ENCODE results near the gene SCMH1.

The SCMH1 gene

DNA sequence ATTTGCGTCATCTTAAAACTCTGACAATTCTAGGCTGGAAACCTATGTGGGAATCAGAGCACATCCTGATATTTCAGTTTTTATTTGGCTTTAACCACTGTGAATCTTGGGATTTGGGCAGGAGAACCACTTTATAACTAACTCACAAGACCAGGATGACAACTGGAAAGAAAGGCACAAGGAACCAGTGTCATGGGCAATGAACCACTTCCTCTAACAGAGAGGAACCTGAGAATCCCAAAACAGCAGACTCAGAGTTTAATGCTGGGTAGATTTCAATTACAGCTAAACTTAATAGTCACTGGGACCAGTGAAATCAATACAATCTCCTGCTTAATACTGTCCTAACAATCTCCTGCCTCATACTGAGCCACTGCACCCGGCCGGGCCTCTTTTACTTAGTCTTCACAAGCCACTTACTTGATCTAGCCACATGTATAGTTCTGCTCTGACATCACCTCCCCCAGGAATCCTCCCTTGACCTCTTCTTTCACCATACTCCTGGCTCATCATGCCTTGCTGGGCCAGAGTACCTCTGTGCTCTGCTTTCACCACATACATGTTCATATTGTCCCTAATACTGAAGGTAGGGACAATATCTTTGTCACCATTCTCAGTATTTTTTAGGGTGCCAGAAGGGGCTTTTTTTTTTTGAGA lies 200.4 kb downstream of the SCMH1 start:
- H3K27ac ChIP-seq (ENCODE audit: insufficient read depth, low read length, poor library complexity, severe bottlenecking), result no peak overlapping the region
- H3K36me3 ChIP-seq (ENCODE audit: control insufficient read depth, insufficient read depth, low read length), result peaks cover 15% of the 10 kb centered on the region
- H3K4me1 ChIP-seq (ENCODE audit: control insufficient read depth, insufficient read depth, low read length, poor library complexity, severe bottlenecking), result peaks cover 5% of the 10 kb centered on the region
- DNase-seq, result no peak
- no peaks in the 10 kb centered on the region for H3K27me3 ChIP-seq (replicated peaks; ENCODE audit: control insufficient read depth, insufficient read depth, low read length, poor library complexity, severe bottlenecking)
- H3K4me3 ChIP-seq (ENCODE audit: insufficient read depth, low read depth, low read length, poor library complexity, severe bottlenecking), result no peak overlapping the region
- no peaks in the 10 kb centered on the region for H3K9me3 ChIP-seq (ENCODE audit: control insufficient read depth, low read length)

DNA sequence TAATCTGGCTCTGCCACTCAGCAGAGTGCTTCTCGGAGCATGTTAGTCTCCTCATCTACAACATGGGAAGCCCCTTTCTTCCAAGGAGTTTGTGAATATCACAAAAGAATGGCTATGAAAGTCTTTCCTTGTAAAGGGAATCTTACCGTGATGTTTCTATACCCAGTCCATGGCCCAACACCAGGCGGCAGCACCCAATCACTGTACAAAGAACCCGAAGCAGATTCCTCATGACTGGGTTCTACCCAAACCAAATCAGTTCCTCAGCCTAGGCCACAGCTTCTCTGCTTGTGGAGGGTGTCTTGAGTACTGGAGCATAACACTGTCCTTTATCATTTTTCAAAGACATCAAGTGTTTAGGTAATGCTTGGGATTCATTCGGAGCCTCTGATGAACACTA lies 204.0 kb downstream of the SCMH1 start:
- no peaks in the 10 kb centered on the region for H3K27me3 ChIP-seq (replicated peaks; ENCODE audit: control insufficient read depth, insufficient read depth, low read length, poor library complexity, severe bottlenecking)
- no peak for DNase-seq
- no peaks in the 10 kb centered on the region for H3K9me3 ChIP-seq (ENCODE audit: control insufficient read depth, low read length)
- H3K4me1 ChIP-seq (ENCODE audit: control insufficient read depth, insufficient read depth, low read length, poor library complexity, severe bottlenecking), result no peaks in the 10 kb centered on the region
- no peak overlapping the region for H3K27ac ChIP-seq (ENCODE audit: insufficient read depth, low read length, poor library complexity, severe bottlenecking)
- no peak overlapping the region for H3K4me3 ChIP-seq (ENCODE audit: insufficient read depth, low read depth, low read length, poor library complexity, severe bottlenecking)
- peaks cover 23% of the 10 kb centered on the region for H3K36me3 ChIP-seq (ENCODE audit: control insufficient read depth, insufficient read depth, low read length)

DNA sequence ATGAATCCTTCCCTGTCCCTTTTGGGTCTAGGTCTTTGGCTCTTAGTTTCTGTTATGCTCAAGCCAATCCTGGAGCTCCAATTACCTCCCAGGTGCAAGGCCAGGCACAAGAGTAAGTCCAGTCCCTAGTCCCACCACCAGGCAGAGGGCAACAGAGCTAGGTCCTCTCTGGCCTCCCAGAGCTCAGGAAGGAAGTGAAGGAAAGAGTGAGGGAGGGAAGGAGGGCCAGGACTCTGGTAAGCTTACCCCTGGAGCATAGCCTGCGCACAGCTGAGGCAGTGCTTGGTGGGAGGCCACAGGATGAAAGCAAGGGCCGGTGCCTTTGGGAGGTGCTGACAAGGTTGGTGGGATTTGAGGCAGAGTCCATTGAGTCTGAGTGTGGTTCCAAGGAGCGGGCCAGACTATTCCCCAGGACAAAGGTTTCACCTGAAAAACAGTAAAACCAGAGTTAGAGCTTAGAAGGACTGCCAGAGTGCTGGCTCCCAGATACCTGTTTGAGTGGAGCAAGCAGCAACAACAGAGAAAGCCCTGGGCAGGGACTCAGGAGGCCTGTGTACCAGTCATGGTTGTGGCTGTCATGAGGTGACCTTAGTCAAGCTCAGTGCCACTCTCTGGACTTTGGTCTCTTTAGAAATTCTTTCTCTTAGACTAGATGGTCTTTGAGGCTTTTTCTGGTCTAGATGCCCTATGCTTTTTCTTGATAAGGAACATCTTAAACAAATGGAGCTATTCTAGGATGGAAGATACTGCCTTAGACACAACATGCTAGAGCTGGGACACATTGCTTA lies 204.8 kb downstream of the SCMH1 start:
- Histone ChIP-seq H3K27ac (ENCODE audit: insufficient read depth, low read length, poor library complexity, severe bottlenecking) (no peak overlapping the region), H3K4me3 (ENCODE audit: insufficient read depth, low read depth, low read length, poor library complexity, severe bottlenecking) (no peak overlapping the region), H3K36me3 (ENCODE audit: control insufficient read depth, insufficient read depth, low read length) (peaks cover 26% of the 10 kb centered on the region), H3K4me1 (ENCODE audit: control insufficient read depth, insufficient read depth, low read length, poor library complexity, severe bottlenecking) (no peaks in the 10 kb centered on the region), H3K9me3 (ENCODE audit: control insufficient read depth, low read length) (no peaks in the 10 kb centered on the region), H3K27me3 (replicated peaks; ENCODE audit: control insufficient read depth, insufficient read depth, low read length, poor library complexity, severe bottlenecking) (no peaks in the 10 kb centered on the region)
- no peak for DNase-seq

DNA sequence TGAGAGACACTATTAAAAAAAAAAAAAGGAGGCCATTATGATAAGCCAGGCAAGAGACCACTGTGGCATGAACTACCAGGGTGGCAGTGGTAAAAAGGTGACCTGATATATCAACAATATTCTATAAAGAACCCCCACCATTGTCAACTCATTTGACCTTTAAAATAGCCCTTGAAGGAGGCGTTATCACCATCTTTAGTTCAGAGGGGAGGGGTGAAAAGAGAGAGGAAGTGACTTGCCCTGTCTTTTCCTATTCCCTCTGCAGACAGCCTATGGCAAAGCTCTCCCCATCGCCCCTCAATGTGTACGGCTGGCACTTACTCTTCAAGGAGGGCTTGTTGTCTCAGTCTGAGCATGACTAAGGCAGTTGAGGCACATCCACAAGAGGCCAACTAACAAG lies 208.8 kb downstream of the SCMH1 start:
- H3K4me1 ChIP-seq (ENCODE audit: control insufficient read depth, insufficient read depth, low read length, poor library complexity, severe bottlenecking), result no peaks in the 10 kb centered on the region
- DNase-seq, result no peak
- H3K27me3 ChIP-seq (replicated peaks; ENCODE audit: control insufficient read depth, insufficient read depth, low read length, poor library complexity, severe bottlenecking), result no peaks in the 10 kb centered on the region
- H3K9me3 ChIP-seq (ENCODE audit: control insufficient read depth, low read length), result no peaks in the 10 kb centered on the region
- peaks cover 31% of the 10 kb centered on the region for H3K36me3 ChIP-seq (ENCODE audit: control insufficient read depth, insufficient read depth, low read length)
- H3K4me3 ChIP-seq (ENCODE audit: insufficient read depth, low read depth, low read length, poor library complexity, severe bottlenecking), result no peak overlapping the region
- no peak overlapping the region for H3K27ac ChIP-seq (ENCODE audit: insufficient read depth, low read length, poor library complexity, severe bottlenecking)

- Histone ChIP-seq H3K27me3 (replicated peaks; ENCODE audit: control insufficient read depth, insufficient read depth, low read length, poor library complexity, severe bottlenecking) (no peaks in the 10 kb centered on the region), H3K4me3 (ENCODE audit: insufficient read depth, low read depth, low read length, poor library complexity, severe bottlenecking) (no peak overlapping the region), H3K27ac (ENCODE audit: insufficient read depth, low read length, poor library complexity, severe bottlenecking) (no peak overlapping the region), H3K36me3 (ENCODE audit: control insufficient read depth, insufficient read depth, low read length) (peaks cover 31% of the 10 kb centered on the region), H3K9me3 (ENCODE audit: control insufficient read depth, low read length) (no peaks in the 10 kb centered on the region), H3K4me1 (ENCODE audit: control insufficient read depth, insufficient read depth, low read length, poor library complexity, severe bottlenecking) (no peaks in the 10 kb centered on the region)
- no peak for DNase-seq
Measured at GRCh38 chr1:41032147-41032546, 210.0 kb downstream of the SCMH1 start.

DNA sequence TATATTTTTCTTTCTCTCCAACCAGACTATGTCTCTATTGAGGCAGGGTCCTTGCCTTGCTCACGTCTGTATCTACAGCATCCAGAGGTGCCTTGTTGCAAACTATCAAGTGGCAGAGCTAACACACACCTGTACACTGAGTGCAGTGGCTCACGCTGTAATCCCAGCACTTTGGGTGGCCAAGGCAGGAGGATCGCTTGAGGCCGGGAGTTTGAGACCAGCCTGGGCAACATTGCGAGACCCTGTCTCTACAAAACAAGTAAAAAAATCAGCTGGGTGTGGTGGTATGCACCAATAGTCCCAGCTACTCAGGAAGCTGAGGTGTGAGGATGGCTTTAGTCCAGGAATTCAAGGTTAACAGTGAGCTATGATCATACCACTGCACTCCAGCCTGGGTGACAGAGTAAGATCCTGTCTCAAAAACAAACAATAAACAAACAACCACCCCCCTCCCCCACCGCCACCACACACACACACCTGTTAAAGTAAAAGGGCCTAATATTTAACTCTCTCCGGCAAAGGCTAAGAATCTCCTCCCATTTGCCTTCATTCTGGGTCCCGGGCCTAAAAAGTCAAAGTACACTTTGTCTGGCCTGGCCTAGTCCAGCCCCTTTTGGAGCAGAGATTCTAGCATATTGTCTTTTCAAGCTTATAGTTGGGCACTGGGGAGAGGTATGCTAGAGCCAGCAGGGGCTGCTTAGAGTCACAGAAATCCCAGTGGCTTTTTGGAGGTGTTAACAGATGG lies 211.1 kb downstream of the SCMH1 start:
- Histone ChIP-seq H3K27ac (ENCODE audit: insufficient read depth, low read length, poor library complexity, severe bottlenecking) (no peak overlapping the region), H3K4me3 (ENCODE audit: insufficient read depth, low read depth, low read length, poor library complexity, severe bottlenecking) (no peak overlapping the region), H3K27me3 (replicated peaks; ENCODE audit: control insufficient read depth, insufficient read depth, low read length, poor library complexity, severe bottlenecking) (no peaks in the 10 kb centered on the region), H3K9me3 (ENCODE audit: control insufficient read depth, low read length) (no peaks in the 10 kb centered on the region), H3K4me1 (ENCODE audit: control insufficient read depth, insufficient read depth, low read length, poor library complexity, severe bottlenecking) (no peaks in the 10 kb centered on the region), H3K36me3 (ENCODE audit: control insufficient read depth, insufficient read depth, low read length) (peaks cover 29% of the 10 kb centered on the region)
- DNase-seq, result no peak

DNA sequence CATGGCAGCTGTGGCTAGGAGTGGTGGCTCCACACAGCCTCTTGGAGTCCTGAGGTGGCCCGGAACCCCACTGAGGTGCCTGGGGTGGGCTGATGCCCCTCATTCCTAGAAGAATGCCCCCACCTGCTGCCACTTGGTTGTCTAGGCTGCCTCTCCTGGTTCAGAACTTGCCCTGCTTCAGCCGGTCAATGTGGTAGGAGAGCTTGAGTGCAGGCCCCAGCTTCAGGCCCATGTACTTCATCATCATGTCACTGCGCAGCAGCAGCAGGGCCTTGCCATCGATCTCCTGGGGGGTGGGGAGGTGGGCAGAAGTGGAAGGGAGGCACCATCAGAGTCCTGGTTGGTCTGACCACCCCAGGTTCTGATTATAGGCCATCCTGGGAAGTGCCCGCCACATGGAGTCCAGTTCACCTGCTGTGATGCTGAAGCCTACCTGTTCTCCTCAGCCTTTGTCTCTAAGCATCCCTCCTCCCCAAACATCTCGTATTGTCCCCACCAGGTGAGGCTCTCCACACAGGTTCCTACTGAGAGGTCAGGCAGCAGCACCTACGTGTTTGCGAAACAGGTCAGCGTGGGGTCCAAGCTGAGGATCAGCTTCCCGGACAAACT lies 214.0 kb downstream of the SCMH1 start:
- H3K36me3 ChIP-seq (ENCODE audit: control insufficient read depth, insufficient read depth, low read length), result peaks cover 17% of the 10 kb centered on the region

DNA sequence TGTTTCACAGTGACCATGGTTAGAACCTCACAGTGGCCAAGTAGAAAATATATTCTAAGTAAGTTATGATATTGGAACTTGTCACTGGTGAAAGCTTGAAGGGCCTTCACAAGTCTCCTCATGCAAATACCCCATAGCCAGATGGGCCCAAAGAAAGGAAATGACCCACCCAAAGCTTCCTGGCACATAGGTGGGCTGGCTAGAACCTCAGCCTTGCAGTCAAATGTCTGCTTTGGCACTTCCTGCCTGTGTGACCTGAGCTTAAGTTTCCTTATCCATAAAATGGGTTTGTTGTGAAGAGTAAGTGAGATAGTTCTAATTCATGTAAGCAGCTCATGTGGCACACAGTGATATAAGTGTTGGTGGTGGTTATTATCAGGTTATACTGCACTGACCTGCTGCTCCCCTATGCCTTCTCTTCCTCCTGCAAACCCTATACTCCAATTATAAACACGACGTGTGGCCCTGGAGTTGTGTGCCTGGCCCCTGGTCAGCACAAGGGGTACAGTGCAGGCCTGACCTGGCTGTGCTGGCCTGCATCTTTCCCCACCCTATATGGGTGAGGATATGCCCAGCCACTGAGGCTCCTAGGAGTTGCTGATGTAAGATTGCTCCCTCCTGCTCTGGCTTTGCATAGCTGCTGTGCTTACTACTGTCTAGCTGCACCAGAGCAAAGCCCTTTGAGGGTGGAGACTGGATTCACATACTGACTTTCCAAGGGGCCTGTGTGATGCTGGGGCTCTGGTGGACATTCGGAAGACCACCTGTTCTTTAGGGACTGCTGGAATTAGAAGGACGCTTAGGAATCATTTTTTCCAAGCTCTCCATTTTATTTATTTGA lies 215.9 kb downstream of the SCMH1 start:
- Histone ChIP-seq H3K27ac (ENCODE audit: insufficient read depth, low read length, poor library complexity, severe bottlenecking) (no peak overlapping the region), H3K4me1 (ENCODE audit: control insufficient read depth, insufficient read depth, low read length, poor library complexity, severe bottlenecking) (no peaks in the 10 kb centered on the region), H3K9me3 (ENCODE audit: control insufficient read depth, low read length) (no peaks in the 10 kb centered on the region), H3K27me3 (replicated peaks; ENCODE audit: control insufficient read depth, insufficient read depth, low read length, poor library complexity, severe bottlenecking) (no peaks in the 10 kb centered on the region), H3K4me3 (ENCODE audit: insufficient read depth, low read depth, low read length, poor library complexity, severe bottlenecking) (no peak overlapping the region), H3K36me3 (ENCODE audit: control insufficient read depth, insufficient read depth, low read length) (peaks cover 9% of the 10 kb centered on the region)
- no peak for DNase-seq

More for the DNA sequence above, 214.0 kb downstream of the SCMH1 start:
- no peaks in the 10 kb centered on the region for H3K27me3 ChIP-seq (replicated peaks; ENCODE audit: control insufficient read depth, insufficient read depth, low read length, poor library complexity, severe bottlenecking)
- no peak for DNase-seq
- H3K4me1 ChIP-seq (ENCODE audit: control insufficient read depth, insufficient read depth, low read length, poor library complexity, severe bottlenecking), result no peaks in the 10 kb centered on the region
- H3K27ac ChIP-seq (ENCODE audit: insufficient read depth, low read length, poor library complexity, severe bottlenecking), result no peak overlapping the region
- H3K9me3 ChIP-seq (ENCODE audit: control insufficient read depth, low read length), result no peaks in the 10 kb centered on the region
- no peak overlapping the region for H3K4me3 ChIP-seq (ENCODE audit: insufficient read depth, low read depth, low read length, poor library complexity, severe bottlenecking)

GRCh38 chr1:41024953-41025352 lies 217.2 kb downstream of the SCMH1 start:
- no peak overlapping the region for H3K27ac ChIP-seq (ENCODE audit: insufficient read depth, low read length, poor library complexity, severe bottlenecking)
- H3K9me3 ChIP-seq (ENCODE audit: control insufficient read depth, low read length), result no peaks in the 10 kb centered on the region
- H3K4me3 ChIP-seq (ENCODE audit: insufficient read depth, low read depth, low read length, poor library complexity, severe bottlenecking), result no peak overlapping the region
- H3K27me3 ChIP-seq (replicated peaks; ENCODE audit: control insufficient read depth, insufficient read depth, low read length, poor library complexity, severe bottlenecking), result no peaks in the 10 kb centered on the region
- no peaks in the 10 kb centered on the region for H3K4me1 ChIP-seq (ENCODE audit: control insufficient read depth, insufficient read depth, low read length, poor library complexity, severe bottlenecking)
- no peak for DNase-seq
- H3K36me3 ChIP-seq (ENCODE audit: control insufficient read depth, insufficient read depth, low read length), result peaks cover 9% of the 10 kb centered on the region
